GM23248 (cell line): Measurements from ENCODE around the gene AFF3.

Experiments used
- EZH2 ChIP-seq: fragments of 200-600 bp; sonication (generic); IDR thresholded peaks from 2 replicates; pipeline ENCODE4 v1.6.1; 2018; ENCODE audit warnings: antibody characterized with exemption, mild to moderate bottlenecking; ENCODE audit not compliant: insufficient read depth, poor library complexity, severe bottlenecking
- EZH2phosphoT487 ChIP-seq: fragments of 200-600 bp; sonication (generic); IDR thresholded peaks from 2 replicates; pipeline ENCODE4 v1.6.1; 2018; ENCODE audit warnings: antibody characterized with exemption, moderate library complexity, mild to moderate bottlenecking, low read depth; ENCODE audit not compliant: insufficient read depth

GRCh38 chr2:99618579-99619097 lies 523.8 kb downstream of the AFF3 start:
- TF ChIP-seq EZH2, result no peak
- no peak for TF ChIP-seq EZH2phosphoT487
